Endothelial cell (in vitro differentiated cells): ENCODE results near the gene PPP1R14C. TPM values are rescaled to one million over a fixed set of nuclear protein-coding genes. Genes with fewer than 3 reads are reported as not detected.

ENCODE experiments used
- DNase-seq: peaks from one replicate; pipeline ENCODE4 v3.0.0; 2021; ENCODE audit warnings: low spot score
- H3K27ac Mint-ChIP-seq: one replicate; pipeline ENCODE4 v1.8.0; 2021; ENCODE audit warnings: mixed read lengths, inconsistent platforms; ENCODE audit not compliant: unreplicated experiment
- H3K27me3 Mint-ChIP-seq: one replicate; pipeline ENCODE4 v1.8.0; 2021; ENCODE audit warnings: mild to moderate bottlenecking, moderate library complexity, mixed read lengths, inconsistent platforms; ENCODE audit not compliant: unreplicated experiment
- H3K36me3 Mint-ChIP-seq: one replicate; pipeline ENCODE4 v1.8.0; 2021; ENCODE audit warnings: mild to moderate bottlenecking, low read depth, mixed read lengths, inconsistent platforms; ENCODE audit not compliant: unreplicated experiment
- H3K4me1 Mint-ChIP-seq: one replicate; pipeline ENCODE4 v1.8.0; 2021; ENCODE audit warnings: mild to moderate bottlenecking, mixed read lengths, inconsistent platforms; ENCODE audit not compliant: unreplicated experiment
- H3K4me3 Mint-ChIP-seq: one replicate; pipeline ENCODE4 v1.8.0; 2021; ENCODE audit warnings: mild to moderate bottlenecking, mixed read lengths, inconsistent platforms; ENCODE audit not compliant: unreplicated experiment
- H3K9me3 Mint-ChIP-seq: one replicate; pipeline ENCODE4 v1.8.0; 2021; ENCODE audit warnings: mixed read lengths, inconsistent platforms; ENCODE audit not compliant: unreplicated experiment
- CTCF ChIP-seq: fragments of 200-600 bp; sonication (generic); IDR thresholded peaks from one replicate; pipeline ENCODE4 v1.5.0; 2021; ENCODE audit warnings: antibody characterized with exemption; ENCODE audit not compliant: unreplicated experiment
- total RNA-seq: library from RNA; stranded (reverse); fragmentation: NEBNext Ultra II Directional; extraction: Animal tissue kit (Norgen Biotek cat#: 25700); gene quantifications from one replicate; pipeline ENCODE4 v1.2.1, GENCODE V29; 2021; ENCODE audit not compliant: unreplicated experiment

Gene PPP1R14C
- total RNA-seq, 1 donor from 2014 or later, result 2.5 TPM

GRCh38 chr6:150229436-150230163, 86.8 kb downstream of the PPP1R14C start:
- DNase-seq, result no peak
- Mint-ChIP-seq H3K9me3 (no peaks in the 10 kb centered on the region), H3K4me3 (no peak overlapping the region), H3K27me3 (no peaks in the 10 kb centered on the region), H3K36me3 (no peaks in the 10 kb centered on the region), H3K27ac (no peak overlapping the region), H3K4me1 (peaks cover 3% of the 10 kb centered on the region)
- TF ChIP-seq CTCF, result no peak

GRCh38 chr6:150230164-150230561, 87.3 kb downstream of the PPP1R14C start:
- Mint-ChIP-seq H3K4me3 (no peak overlapping the region), H3K4me1 (peaks cover 3% of the 10 kb centered on the region), H3K36me3 (no peaks in the 10 kb centered on the region), H3K27me3 (no peaks in the 10 kb centered on the region), H3K9me3 (no peaks in the 10 kb centered on the region), H3K27ac (no peak overlapping the region)
- TF ChIP-seq CTCF, result no peak
- DNase-seq, result no peak

- H3K9me3 Mint-ChIP-seq, result no peaks in the 10 kb centered on the region
- no peak overlapping the region for H3K27ac Mint-ChIP-seq
- H3K4me3 Mint-ChIP-seq, result no peak overlapping the region
- no peaks in the 10 kb centered on the region for H3K36me3 Mint-ChIP-seq
- H3K4me1 Mint-ChIP-seq, result peaks cover under 1% of the 10 kb centered on the region
- DNase-seq, result no peak
- no peaks in the 10 kb centered on the region for H3K27me3 Mint-ChIP-seq
- TF ChIP-seq CTCF, result no peak
Measured at GRCh38 chr6:150230832-150231524, 88.1 kb downstream of the PPP1R14C start.

GRCh38 chr6:150231525-150231850, 88.6 kb downstream of the PPP1R14C start:
- Mint-ChIP-seq H3K4me1 (no peaks in the 10 kb centered on the region), H3K27ac (no peak overlapping the region), H3K9me3 (no peaks in the 10 kb centered on the region), H3K4me3 (no peak overlapping the region), H3K27me3 (no peaks in the 10 kb centered on the region), H3K36me3 (no peaks in the 10 kb centered on the region)
- no peak for TF ChIP-seq CTCF
- no peak for DNase-seq

- peaks cover 4% of the 10 kb centered on the region for H3K36me3 Mint-ChIP-seq
- H3K27ac Mint-ChIP-seq, result no peak overlapping the region
- TF ChIP-seq CTCF, result no peak
- H3K9me3 Mint-ChIP-seq, result no peaks in the 10 kb centered on the region
- no peaks in the 10 kb centered on the region for H3K27me3 Mint-ChIP-seq
- no peak for DNase-seq
- no peaks in the 10 kb centered on the region for H3K4me1 Mint-ChIP-seq
- no peak overlapping the region for H3K4me3 Mint-ChIP-seq
Measured at GRCh38 chr6:150233843-150234269, 91.0 kb downstream of the PPP1R14C start.
